ENCODE measurements around the gene SORCS3.

Gene SORCS3

DNA sequence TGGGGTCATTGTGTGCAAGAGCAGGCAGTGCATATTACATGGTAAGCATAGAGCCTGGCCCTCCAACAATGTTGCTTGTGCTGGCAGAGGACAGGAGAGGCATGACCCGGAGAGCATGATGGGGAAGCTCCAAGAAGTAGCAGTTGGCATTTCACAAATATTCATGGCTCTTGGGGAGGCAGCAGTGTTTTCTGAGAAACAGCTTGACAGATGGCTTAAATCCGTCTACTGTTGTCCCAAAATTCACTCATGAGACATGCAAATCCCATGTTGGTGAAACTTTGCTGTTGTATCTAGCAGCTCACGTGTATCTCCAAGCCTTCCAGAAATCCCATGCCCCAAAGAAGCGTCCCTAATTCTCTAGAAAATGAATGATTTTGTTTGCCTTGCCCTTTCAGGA is 487.0 kb downstream of the SORCS3 start:
- DNase-seq: no peak

DNA sequence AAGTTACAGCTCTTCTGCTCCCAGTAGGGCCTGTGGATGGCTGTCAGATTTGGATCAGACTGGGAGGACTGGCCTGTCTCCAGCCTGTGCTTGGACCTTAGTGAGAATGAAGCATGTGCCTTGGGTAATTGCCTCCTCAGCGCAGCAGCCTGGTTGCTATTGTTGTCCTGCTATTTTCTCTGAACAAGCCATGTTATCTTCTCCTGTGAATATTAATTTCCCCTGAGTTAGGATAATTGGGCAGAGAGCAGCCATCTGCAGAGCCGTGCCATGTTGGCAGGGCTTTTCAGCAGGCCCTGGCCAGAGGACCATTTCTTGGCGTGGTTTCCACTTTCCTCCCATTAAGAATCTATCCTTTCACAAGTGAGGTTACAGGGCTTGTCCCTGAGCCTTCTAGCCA is 497.3 kb downstream of the SORCS3 start:
- no peak for DNase-seq

DNA sequence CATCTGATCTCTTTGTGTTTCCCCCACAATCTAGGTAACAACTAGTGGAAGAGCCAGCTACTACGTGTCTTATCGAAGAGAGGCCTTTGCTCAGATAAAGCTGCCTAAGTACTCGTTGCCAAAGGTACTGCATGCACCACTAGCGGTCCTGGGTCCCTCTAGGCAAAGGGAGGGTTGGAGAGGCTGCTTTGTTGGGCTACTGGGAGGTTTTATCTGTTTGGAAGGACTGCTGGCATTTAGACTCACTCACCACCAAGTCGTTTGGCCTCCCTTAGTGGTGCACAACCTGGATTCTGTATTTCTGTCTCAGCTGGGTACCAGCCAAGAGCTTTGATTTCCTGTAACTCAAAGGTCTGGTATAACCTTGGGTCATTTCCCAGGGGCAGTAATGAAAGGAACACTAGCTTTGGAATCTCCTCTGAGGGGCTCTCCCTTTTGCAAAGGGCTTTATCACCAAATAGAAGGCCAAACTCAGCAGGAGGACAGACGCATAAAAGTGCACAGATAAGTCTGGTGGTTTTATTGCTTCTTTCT is 498.3 kb downstream of the SORCS3 start:
- no peak for DNase-seq

DNA sequence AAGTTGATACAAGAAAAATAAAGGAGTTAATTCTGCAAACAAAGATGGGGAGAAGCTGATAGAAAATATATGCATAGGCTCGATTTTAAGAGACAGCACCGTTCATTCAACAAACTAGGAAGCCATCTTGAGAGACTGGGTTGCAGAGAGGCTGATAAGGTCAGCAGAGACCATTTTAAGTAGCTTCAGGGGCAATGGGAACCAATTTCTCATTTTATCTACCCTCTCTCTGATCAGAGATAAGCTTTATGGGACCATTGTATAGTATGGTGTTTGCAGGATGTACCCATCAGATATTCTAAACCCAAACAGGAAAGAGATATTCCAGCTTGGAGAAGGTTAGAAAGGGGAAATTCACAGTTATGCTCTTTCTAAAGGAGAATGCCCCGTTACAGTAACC is 499.5 kb downstream of the SORCS3 start:
- no peak for DNase-seq

DNA sequence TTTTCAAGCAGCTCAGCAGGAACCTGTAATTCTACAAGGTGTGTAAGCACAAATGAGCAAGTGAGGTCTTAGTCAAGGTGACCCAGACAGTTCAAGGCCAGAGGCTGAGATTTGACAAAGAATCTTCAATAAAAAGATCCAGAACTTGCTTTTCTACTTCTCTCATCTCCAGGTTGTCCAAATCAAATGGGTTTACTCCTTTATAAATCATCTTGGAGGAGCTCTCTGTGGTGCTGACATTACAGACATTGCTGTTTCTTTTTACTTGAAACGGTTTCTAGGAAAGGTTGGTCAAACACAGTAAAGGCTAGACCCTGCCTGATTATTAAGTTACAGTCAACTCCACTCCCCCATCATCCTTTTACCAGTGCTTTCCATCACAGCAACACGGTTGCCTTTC is 504.6 kb downstream of the SORCS3 start:
- no peak for DNase-seq

DNA sequence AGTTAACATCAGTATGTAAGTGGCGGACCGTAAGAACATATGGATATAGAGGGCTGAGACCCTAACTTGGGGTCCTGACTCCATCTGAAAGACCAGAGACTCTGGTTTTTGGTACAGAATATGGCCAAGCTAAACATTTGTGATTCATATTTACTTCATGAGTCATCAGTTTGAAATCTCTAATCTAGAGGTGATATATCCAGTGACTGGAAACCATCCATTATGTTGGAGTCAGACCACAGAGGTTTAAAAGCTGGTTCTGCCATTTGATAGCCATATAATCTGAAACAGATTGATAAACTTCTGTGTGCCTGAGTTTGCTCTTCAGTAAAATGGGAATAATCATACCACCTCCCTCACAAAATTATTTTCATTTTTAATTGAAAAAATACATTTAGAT is 505.3 kb downstream of the SORCS3 start:
- no peak for DNase-seq

DNA sequence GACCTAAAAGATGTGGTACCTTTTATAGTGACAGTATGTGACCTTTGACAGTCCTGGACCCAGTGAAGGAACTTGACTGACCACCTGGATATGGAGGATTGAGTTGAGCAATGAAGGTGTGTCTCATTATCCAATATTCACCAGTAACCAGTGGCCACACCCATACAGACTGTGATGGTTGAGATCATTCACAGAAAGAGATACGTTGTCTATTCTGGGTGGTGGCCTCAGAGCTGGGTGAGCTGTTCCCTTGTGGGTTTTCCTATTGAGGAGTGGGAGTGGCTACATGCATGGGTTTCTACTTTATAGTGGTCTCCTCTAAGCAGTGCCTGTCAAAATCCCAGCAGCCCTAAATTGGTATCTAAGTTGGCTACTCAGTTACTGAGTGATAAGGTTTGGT is 507.4 kb downstream of the SORCS3 start:
- DNase-seq: no peak

DNA sequence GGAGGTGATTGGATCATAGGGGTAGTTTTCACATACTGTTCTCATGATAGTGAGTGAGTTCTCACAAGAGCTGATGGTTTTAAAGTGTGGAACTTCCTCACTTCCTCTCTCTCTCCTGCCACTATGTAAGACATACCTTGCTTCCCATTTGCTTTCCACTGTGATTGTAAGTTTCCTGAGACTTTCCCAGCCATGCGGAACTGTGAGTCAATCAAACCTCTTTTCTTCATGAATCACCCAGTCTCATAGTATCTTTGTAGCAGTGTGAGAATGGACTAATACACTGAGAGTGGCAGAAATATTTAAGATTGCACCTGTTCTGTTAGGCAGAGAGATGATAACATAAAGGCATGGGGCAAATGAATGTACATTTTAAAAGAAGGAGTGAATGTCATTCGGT is 507.8 kb downstream of the SORCS3 start:
- DNase-seq: no peak

DNA sequence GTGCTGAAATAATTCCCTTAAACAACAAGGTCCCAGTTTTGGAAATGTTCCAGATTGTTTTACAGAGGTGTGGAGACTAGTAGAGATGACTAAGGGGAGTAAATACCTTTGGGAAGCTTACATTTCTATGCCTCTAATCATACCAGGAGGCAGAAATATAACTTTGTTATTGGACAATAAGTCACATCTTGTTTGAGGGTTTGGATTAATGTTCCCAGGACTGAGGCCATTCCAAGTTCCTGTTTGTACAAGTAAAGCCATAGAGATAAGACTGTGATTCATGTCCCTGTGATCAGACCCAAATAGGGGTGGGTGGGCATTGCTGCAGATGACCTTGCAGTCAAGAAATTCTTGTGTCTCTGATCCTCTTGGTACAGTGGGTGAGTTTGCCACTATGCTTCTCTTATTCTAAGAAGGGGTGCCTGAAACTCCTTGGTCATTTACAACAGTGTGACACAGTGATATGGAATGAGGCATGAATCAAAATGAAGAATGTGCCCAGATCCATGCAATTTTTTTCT is 508.3 kb downstream of the SORCS3 start:
- no peak for DNase-seq

DNA sequence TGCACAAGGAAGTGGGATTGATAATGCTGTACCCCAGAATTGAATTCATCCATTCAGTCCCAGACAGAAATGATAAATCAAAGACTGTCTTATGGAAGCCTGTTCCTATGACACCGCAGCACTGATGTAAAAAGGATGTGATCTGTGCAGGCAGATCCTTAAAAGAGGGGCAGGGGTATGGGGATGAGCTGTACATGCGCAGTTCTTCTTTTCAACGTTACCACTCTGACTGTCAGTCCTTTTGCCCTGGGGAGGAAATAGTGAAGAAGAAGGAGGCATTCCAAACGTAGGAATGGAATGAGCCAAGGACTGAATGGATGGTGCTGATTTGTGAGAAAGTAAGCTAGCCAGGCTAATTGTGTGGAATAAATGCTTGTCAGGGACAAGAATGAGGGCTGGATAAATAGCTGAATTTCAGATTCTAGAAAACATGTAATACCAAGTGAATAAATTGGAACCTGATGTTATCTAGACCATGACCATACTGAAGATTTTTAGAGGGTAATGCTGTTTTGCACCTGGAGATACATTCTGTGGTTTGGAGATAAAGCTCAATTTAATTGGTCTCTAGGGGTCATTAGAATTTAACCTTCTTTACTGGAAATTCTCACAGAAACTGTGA is 509.3 kb downstream of the SORCS3 start:
- DNase-seq: no peak

DNA sequence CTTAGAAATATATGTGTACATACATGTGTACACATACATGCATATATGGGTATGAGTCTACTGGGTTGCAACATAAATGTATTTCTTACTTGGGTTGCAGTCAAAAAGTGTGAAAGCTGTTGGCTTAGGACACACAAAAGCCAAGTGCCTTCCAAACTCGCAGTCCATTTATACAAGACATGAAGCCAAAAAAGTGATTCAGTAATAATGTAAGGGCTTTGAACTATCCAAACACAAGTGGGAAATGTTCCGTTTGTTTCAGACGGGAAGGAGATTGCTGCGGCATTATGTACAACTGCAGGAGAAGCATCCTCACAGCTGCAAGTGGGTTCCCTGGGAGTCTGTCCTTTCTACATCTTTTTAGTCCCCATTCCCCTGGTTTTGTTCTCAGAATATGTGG is 513.6 kb downstream of the SORCS3 start:
- DNase-seq: no peak

DNA sequence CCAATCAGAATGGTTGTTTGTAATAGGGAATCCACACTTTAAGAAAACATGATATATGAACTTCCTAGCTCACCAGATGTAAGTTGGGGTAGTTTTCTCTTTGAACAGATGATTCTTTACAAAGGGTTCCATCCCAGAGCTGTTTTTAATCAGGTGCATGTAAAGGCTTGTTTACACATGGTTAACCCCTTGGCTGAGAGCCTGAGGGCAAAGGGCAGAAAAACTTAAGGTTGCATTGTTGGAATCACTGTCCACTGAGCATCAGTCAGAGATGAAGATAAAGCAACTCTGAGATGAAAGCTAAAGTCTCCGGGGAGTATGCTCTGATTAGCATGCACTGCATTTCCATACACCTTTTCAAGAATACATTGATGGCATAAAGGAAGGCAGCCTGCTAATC is 518.2 kb downstream of the SORCS3 start:
- no peak for DNase-seq

DNA sequence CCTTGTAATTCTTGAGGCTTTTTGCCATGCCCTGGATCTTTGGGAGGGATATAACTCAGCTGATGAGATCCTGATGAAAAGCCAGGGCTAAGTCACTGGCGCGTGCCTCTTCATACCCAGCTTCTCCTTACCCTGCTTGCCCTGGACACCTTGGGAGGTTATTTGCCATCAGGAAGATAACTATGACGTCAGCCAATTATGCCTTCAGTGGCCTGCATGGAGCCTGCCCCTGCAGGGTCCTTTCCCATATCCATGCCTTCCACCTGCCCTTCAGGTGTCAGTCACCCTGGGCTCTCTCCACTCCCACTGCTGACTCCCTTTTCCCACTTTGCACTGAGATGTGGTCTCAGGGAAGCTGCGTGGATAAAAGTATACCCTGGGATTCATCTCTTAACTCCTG is 520.1 kb downstream of the SORCS3 start:
- DNase-seq: no peak

DNA sequence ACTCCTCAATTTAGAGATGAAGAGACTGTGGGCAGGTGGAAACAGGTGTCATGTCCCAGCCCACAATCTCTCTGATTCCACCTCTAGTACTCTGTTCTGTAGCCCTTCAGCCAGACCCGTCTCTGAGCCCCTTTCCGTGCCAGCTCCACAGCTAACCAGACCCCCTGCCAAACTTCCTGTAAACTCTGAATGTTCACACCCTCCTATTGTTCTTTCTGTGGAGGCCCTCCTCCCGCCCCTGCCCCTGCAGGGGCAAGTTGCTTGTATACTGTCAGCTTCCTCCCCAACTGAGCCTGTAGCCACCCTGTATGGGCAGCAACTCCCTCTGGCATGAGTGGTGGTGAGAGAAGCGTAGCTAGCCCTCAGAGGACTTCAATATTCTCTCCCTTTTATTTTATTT is 520.7 kb downstream of the SORCS3 start:
- DNase-seq: no peak

DNA sequence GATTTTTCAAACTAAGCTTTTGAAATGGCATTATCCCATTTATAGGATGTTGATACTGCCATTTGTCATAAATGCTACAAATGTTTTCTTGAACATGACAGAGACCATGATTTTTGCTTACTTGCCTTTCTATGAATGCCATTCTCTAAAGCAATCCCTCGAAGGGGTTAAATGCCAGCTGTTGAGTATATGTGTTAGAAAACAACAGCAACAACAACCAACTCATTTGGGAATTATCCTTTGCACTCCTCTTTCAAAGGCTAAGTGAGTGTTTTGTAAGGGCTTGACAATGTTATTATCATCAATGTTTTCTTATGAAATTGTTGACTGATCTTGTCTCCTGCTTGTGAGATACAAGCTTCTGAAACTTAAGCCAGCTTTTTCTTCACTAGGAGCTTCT is 529.4 kb downstream of the SORCS3 start:
- no peak for DNase-seq

DNA sequence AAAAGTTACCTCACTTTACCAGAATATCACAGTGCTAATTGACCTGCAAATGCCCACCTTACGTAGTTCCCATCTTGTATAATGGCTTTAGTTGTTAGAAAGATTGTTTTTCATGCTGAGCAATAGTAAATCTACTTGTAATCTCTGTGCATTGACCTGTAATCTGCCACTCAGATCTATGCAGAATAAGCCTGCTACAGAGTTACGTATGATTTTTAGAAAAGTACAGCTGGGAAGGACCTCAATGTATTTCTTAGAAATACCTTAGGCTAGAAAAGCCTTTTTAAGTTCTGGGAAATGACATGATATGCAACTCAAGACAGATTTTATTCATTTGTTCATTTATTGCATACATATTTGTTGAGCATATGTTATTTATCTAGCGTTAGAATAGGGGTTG is 530.9 kb downstream of the SORCS3 start:
- no peak for DNase-seq

DNA sequence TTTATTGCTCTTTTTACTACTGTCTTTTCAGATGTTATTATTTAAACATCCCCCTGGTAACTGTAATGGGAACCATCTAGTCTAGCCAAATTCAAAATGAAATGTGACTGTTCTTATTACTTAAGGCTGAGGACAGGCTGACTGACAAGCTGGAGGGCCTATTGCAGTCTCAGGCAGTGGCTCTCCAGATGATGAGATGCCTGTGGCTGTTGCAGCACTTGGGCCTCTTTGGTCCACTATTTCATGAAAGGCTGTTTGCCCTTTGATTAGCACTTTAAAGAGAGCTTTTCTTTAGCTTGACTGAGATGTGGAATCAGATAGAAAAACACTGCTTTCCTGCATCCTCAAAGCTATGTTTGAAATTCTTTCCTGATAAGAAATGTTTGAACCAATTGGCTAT is 540.5 kb downstream of the SORCS3 start:
- no peak for DNase-seq

DNA sequence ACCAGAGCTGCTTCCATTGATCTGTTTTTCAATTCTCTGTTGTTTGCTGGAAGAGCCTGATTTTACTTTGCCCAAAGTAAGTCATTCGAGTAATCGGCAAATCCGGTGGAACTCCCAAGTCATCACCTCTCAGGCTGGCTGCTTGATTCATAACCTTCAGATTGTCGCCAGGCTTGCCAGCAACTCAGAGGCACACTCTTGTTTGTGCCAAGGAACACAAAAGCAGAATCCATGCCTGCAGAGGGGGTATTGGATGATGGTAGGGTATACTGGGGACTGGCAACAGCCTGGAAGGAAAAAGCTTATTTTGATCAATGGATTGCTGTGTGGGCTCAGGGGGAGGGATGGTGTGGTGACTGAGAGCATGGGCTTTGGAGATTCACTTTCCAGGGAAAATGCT is 542.4 kb downstream of the SORCS3 start:
- no peak for DNase-seq

DNA sequence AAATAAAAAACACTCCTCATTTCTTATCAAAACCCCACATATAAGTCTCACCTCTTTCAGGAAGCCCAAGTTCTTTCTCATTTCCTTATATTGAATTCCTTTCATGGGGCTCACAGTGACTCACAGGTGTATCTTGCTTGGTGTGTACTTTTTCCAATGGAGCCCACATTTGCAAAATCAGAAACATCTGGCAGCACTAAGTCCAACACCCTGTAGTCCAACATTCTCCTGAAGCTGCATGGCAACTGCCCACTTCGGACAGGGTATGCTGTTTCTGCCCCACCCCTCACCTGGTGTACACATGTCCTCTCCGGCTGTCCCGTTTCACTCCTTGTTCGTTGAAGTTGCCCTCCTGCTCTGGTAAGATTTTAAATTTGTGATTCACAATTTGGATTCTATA is 544.1 kb downstream of the SORCS3 start:
- DNase-seq: no peak

DNA sequence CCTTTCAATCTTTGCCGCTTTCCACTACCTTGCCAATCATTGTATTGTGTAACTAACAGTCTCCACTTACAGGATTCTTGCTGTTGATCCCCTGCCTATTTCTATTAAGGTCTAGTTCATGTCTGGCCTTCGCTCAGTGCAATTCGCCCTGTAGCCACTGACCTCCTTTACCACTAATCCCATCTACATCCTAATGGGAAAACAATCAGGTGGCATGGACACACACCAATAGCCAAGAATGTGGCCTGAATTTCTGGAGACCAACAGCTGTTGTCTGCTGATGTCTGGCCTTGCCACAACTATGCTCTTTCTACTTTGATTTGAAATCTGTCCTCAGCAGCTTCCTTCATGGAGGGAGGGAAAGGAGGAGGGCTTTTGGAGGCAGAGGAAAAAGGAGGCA is 546.2 kb downstream of the SORCS3 start:
- DNase-seq: no peak

DNA sequence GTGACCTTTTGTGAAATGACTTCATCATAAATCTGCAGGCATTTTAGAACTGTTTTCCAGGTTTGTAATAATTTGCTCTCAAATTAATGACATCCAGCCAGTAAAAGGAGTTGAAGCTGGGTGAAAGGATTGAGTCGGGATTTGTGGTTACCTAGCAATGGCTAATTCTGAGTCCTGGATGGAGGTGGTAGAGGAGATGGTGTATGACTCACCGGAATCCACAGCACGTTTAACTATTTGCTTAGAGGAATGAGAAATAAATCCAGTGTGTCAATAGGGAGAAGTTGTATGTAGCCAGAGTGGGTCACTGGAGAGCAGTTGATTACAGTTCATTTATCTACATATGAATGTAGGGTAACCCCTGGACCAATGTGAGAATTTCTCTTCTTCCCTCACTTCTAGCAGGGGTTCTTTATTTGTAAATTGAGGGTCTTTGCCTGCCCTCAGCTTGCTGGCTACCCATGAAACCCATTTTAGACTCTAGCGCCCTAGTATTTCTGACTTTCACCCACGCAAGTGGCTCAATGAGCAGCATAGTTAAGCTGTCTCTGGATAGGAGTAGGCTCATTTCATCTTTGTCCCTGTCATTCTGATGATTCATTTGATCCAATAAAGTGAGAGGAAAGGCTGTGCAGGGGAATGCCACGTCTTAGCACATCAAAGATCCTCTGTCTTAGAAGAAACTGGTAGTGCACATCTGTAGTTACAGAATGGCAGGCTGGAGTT is 547.8 kb downstream of the SORCS3 start:
- no peak for DNase-seq

DNA sequence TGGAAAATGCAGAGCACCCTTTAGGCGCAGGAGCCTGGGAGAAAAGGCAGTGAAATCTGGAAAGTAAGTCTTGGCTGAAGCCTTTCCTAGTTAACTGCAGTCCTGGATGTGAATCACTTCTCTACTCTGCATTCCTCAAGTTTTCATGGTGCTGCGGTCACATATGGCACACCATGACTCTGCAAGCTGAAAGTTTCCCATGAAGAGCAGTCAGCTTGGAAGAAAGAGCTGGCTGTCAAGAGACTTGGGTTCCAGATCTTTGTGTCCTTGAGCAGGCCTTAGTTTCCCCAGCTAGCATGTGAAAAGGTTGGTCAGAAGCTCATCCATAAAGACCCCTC is 548.3 kb downstream of the SORCS3 start:
- no peak for DNase-seq

DNA sequence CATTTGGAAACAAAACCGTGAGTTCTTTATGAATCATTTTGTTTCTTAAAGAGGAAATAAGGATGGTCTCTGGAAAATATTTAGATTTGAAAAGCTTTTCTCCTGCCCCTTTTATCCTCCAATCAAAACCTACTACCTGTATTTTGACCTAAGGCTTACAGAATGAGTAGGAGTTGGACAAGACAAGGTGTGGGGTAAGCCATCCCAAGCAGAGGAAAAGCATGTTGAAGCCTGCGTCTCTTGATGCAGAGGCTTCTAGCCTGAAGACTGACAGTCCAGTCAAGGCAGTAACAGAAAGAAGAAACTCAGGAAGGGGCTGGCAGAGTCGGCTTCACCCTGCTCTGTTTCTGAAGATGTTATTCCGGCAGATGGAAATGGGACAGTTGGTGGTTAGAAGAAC is 551.1 kb downstream of the SORCS3 start:
- no peak for DNase-seq

DNA sequence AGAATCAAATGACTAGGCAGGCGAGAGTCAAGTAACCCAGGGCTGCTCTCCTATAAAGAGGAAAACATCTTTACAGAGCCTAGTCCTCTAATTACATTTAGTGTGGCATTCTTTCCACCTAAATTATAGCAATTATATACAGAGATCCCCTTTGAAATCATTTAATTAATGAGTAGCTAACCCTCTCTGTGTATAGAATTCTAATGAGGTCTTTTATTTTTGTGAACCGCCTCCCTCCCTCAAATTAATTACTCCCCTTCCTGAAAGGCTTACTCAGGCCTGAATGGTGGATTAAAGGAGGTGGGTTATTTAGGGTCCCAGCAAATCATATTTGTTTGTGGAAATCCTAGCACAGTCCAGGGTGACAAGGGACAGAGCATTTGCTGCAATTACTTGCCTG is 551.8 kb downstream of the SORCS3 start:
- no peak for DNase-seq

DNA sequence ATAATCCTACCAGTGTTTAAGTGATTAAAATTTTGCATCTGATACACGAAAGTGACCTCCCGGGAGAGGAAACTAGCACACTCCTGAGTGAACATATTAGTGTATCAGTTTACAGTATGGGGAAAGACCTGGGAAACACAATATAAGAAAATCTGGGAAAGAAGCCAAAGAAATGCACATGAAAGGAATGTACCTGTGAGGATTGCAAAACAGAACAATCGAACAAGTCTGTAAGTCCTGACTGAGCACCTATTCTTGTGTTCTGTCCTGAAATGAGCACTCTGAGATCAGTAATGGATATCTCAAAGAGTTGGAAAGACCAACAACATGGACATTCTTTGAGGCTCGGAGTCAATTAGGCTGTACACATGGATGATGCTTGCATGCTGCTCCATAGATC is 554.7 kb downstream of the SORCS3 start:
- DNase-seq: no peak
